CD14-positive monocyte (primary cell): Measurements from ENCODE around the gene SPHK1. TPM values are rescaled to one million over a fixed set of nuclear protein-coding genes. Genes with fewer than 3 reads are reported as not detected.
A peak's percentile ranks its signal among the peaks of the same experiment; 100 is the strongest.

Experiments used
- DNase-seq, 3 donors: peaks; one replicate each; pipeline ENCODE4 v3.0.0-alpha.2; 2011 to 2022
- H2AFZ ChIP-seq: 2 replicates; pipeline ENCODE4 v1.6.0; 2012; ENCODE audit warnings: mild to moderate bottlenecking, low read depth, low read length, inconsistent platforms; ENCODE audit not compliant: insufficient read depth, poor library complexity, severe bottlenecking
- H3K27ac ChIP-seq, 2 donors: 1 replicate in 1 of 2; 2 replicates in 1 of 2; pipeline ENCODE4 v1.5.1; 2012 to 2013; ENCODE audit warnings: low read length in 2 of 2, control low read depth in 1 of 2, inconsistent platforms in 1 of 2, low read depth in 1 of 2, mild to moderate bottlenecking in 1 of 2
- H3K27me3 ChIP-seq, 2 donors: one replicate each; pipeline versions ENCODE4 v1.6.0 to v1.6.1; 2011 to 2013; ENCODE audit warnings: low read length in 2 of 2; ENCODE audit not compliant: control insufficient read depth in 2 of 2, insufficient read depth in 2 of 2
- H3K36me3 ChIP-seq, 2 donors: replicated peaks in 1 of 2; 1 replicate in 1 of 2; 2 replicates in 1 of 2; pipeline versions ENCODE4 v1.5.1 to v1.6.1; 2012 to 2013; ENCODE audit warnings: low read length in 2 of 2, control low read depth in 1 of 2, inconsistent platforms in 1 of 2, mild to moderate bottlenecking in 1 of 2; ENCODE audit not compliant: insufficient read depth in 2 of 2, control insufficient read depth in 1 of 2
- H3K4me1 ChIP-seq, 2 donors: 1 replicate in 1 of 2; 2 replicates in 1 of 2; pipeline versions ENCODE4 v1.5.1 to v1.6.1; 2012 to 2013; ENCODE audit warnings: low read length in 2 of 2, control low read depth in 1 of 2, inconsistent platforms in 1 of 2, mild to moderate bottlenecking in 1 of 2, moderate library complexity in 1 of 2; ENCODE audit not compliant: insufficient read depth in 2 of 2, control insufficient read depth in 1 of 2
- H3K4me2 ChIP-seq: replicated peaks from 2 replicates; pipeline ENCODE3; 2012; ENCODE audit warnings: low read length, moderate library complexity, mild to moderate bottlenecking; ENCODE audit not compliant: poor library complexity, severe bottlenecking; ENCODE audit errors: extremely low read depth
- H3K4me3 ChIP-seq, 3 experiments: fragments of 200-600 bp in 1 of 3; sonication (generic) in 1 of 3; replicated peaks in 1 of 3; 1 replicate in 2 of 3; 2 replicates in 1 of 3; pipeline ENCODE4 v1.5.1; 2011 to 2013; ENCODE audit warnings: low read length in 3 of 3, mild to moderate bottlenecking in 3 of 3, control low read depth in 2 of 3, low read depth in 2 of 3, inconsistent platforms in 1 of 3, moderate library complexity in 1 of 3
- H3K79me2 ChIP-seq: 2 replicates; pipeline ENCODE4 v1.6.0; 2012; ENCODE audit warnings: mild to moderate bottlenecking, control low read depth, inconsistent platforms, low read length, moderate library complexity; ENCODE audit not compliant: insufficient read depth
- H3K9ac ChIP-seq: 2 replicates; pipeline ENCODE4 v1.6.0; 2017; ENCODE audit warnings: low read length, mild to moderate bottlenecking; ENCODE audit not compliant: insufficient read depth, poor library complexity, severe bottlenecking
- H3K9me3 ChIP-seq, 2 donors: replicated peaks in 1 of 2; 1 replicate in 1 of 2; 2 replicates in 1 of 2; pipeline versions ENCODE4 v1.5.1 to v1.6.1; 2012 to 2013; ENCODE audit warnings: low read length in 2 of 2, control low read depth in 1 of 2; ENCODE audit not compliant: control insufficient read depth in 1 of 2, insufficient read depth in 1 of 2
- H4K20me1 ChIP-seq: 2 replicates; pipeline ENCODE4 v1.6.0; 2012; ENCODE audit warnings: mild to moderate bottlenecking, low read length, control low read depth, moderate library complexity; ENCODE audit not compliant: insufficient read depth
- H3K27ac Mint-ChIP-seq, 7 donors: one replicate each; pipeline ENCODE4 v1.8.0; 2020; ENCODE audit warnings: mild to moderate bottlenecking in 7 of 7, mixed read lengths in 7 of 7, moderate library complexity in 6 of 7, inconsistent platforms in 2 of 7
- H3K27me3 Mint-ChIP-seq, 3 donors: one replicate each; pipeline ENCODE4 v1.8.0; 2021 to 2022; ENCODE audit warnings: low read depth in 3 of 3, mild to moderate bottlenecking in 3 of 3, mixed read lengths in 3 of 3, moderate library complexity in 3 of 3, inconsistent platforms in 1 of 3
- H3K36me3 Mint-ChIP-seq, 2 donors: one replicate each; pipeline ENCODE4 v1.8.0; 2020; ENCODE audit warnings: mixed read lengths in 2 of 2, inconsistent platforms in 1 of 2, mild to moderate bottlenecking in 1 of 2
- H3K4me1 Mint-ChIP-seq: one replicate; pipeline ENCODE4 v1.8.0; 2020; ENCODE audit warnings: mild to moderate bottlenecking, mixed read lengths
- H3K4me3 Mint-ChIP-seq, 2 donors: one replicate each; pipeline ENCODE4 v1.8.0; 2020; ENCODE audit warnings: mild to moderate bottlenecking in 2 of 2, mixed read lengths in 2 of 2, moderate library complexity in 1 of 2
- H3K9me3 Mint-ChIP-seq, 7 donors: one replicate each; pipeline ENCODE4 v1.8.0; 2020 to 2022; ENCODE audit warnings: mixed read lengths in 7 of 7, mild to moderate bottlenecking in 6 of 7, moderate library complexity in 6 of 7, inconsistent platforms in 2 of 7
- WGBS: methylation state at CpG from one replicate; pipeline ENCODE4 v1.1.5; 2013; ENCODE audit warnings: missing lambda C conversion rate; ENCODE audit not compliant: insufficient coverage; 5-methylcytosine and 5-hydroxymethylcytosine counted together
- intact Hi-C, 2 donors: fragments of 100-400 bp; cut with micrococcal nuclease; formaldehyde crosslinking; loops; one replicate each; pipeline versions ENCODE4 v1.15.0 to v1.15.1; 2023
- polyA plus RNA-seq, 3 donors: library from polyadenylated mRNA; depleted of rRNA in 1 of 3; unstranded in 2 of 3; stranded (reverse) in 1 of 3; fragments of 300-500 nt in 2 of 3; fragments of >200 nt in 1 of 3; fragmentation: Illumina TruSeq in 2 of 3; gene quantifications; 1 replicate in 2 of 3; 2 replicates in 1 of 3; pipeline ENCODE4 v1.2.3, GENCODE V29; 2012 to 2021
- TF ChIP-seq, protein P1 (sequence below): fragments of 200-600 bp; IDR thresholded peaks from one replicate; pipeline ENCODE4 v1.8.0; 2022; ENCODE audit warnings: antibody characterized with exemption, mild to moderate bottlenecking

Gene SPHK1
- polyA plus RNA-seq, 3 donors, result 12.9 to 33.9 (median 19.1) TPM

DNA sequence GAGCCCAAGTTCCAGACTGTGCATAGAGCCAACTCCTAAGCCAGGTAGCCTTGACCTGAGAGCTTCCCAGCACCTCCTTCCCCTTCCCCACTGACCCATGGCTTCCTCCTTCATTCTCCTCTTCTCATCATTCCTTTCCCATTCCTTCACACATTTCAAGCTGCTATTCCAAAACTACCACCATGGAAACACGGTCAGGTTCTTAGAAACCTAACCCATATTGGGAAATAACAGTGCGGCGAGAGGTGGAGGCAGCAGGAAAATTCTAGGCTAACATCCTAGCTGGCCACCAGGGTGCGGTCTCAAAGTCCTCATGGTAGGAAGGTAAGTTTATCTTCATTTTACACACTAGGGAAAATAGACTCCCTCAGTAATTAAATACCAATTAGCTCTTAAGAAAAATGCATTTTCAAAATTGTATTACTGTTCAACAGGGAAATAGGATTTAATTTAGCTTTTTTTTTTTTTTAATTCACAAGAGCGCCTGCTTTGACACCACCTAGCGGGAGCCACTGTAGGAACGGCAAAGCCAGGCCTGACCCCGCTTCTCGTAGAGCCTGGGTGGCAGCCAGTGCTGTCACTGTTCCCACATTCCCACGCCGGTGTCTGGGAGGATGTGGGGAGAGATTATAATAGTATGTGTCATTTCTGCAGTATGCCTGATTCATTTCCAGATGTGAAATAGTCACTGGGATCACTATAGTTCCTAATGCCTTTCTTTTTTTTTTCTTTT, 14.0 kb upstream of the SPHK1 start:
- WGBS, result 40% methylated on average over 1 of the region's 11 CpGs
- no peaks in the 10 kb centered on the region for H3K79me2 ChIP-seq
- TF ChIP-seq, protein P1, sequence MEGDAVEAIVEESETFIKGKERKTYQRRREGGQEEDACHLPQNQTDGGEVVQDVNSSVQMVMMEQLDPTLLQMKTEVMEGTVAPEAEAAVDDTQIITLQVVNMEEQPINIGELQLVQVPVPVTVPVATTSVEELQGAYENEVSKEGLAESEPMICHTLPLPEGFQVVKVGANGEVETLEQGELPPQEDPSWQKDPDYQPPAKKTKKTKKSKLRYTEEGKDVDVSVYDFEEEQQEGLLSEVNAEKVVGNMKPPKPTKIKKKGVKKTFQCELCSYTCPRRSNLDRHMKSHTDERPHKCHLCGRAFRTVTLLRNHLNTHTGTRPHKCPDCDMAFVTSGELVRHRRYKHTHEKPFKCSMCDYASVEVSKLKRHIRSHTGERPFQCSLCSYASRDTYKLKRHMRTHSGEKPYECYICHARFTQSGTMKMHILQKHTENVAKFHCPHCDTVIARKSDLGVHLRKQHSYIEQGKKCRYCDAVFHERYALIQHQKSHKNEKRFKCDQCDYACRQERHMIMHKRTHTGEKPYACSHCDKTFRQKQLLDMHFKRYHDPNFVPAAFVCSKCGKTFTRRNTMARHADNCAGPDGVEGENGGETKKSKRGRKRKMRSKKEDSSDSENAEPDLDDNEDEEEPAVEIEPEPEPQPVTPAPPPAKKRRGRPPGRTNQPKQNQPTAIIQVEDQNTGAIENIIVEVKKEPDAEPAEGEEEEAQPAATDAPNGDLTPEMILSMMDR, result no peak
- H3K4me3 ChIP-seq, result no peak overlapping the region
- no peaks in the 10 kb centered on the region for H3K36me3 ChIP-seq
- Mint-ChIP-seq H3K36me3 (peaks cover 0 to 3% of the 10 kb centered on the region in 2 donors), H3K27me3 (peaks cover 3 to 13% (median 4%) of the 10 kb centered on the region in 3 donors), H3K4me1 (peaks cover 3% of the 10 kb centered on the region), H3K27ac (no peak overlapping the region), H3K9me3 (no peaks in the 10 kb centered on the region), H3K4me3 (no peak overlapping the region)
- H2AFZ ChIP-seq, result no peak overlapping the region
- intact Hi-C loops, result no loop called here
- no peaks in the 10 kb centered on the region for H3K4me1 ChIP-seq
- no peaks in the 10 kb centered on the region for H4K20me1 ChIP-seq
- H3K27me3 ChIP-seq, result no peaks in the 10 kb centered on the region
- no peak overlapping the region for H3K27ac ChIP-seq
- H3K4me2 ChIP-seq, result no peak overlapping the region
- H3K9me3 ChIP-seq, result no peaks in the 10 kb centered on the region
- H3K9ac ChIP-seq, result no peak overlapping the region
- no peak for DNase-seq

DNA sequence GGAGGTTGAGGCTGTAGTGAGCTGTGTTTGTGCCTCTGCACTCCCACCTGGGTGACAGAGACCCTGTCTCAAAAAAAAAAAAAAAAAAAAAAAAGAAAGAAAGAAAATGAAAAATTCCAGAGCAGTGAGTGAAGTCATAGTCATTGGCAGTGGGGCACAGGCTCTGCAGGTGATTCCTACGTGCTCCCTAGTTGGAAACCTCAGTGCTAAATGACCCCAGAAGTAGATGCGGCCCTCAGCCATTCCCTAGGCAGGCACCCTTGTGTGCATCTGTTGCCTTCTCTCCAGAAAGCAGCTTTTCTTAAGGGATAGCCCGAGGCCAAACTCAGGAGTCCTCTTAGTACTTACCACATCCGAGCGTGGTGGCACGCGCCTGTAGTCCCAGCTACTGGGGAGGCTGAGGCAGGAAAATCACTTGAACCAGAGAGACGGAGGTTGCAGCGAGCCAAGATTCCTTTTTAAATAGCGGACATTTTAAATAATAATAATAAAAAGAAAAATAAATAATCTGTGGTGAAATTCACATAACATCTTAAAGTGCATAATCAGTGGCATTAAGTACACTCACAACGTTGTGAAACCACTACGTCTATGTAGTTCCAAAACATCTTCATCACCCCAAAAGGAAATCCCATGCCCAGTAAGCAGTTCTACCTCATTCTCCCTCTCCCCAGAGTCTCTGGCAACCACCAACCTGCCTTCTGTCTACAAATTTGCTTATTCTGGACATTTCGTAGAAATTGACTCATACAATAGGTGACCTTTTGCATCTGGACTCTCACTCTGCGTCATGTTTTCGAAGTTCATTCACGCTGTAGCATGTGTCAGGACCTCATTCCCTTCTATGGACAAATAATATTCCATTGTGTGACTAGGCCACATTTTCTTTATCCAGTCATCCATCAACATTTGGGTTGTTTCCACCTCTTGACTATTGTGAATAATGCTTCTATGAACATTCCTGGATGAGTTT, 12.5 kb upstream of the SPHK1 start:
- Mint-ChIP-seq H3K27ac (peak overlapping the region in 1 of 7 donors; percentile 13), H3K4me1 (peaks cover 11% of the 10 kb centered on the region), H3K27me3 (peaks cover 2 to 11% (median 8%) of the 10 kb centered on the region in 3 donors), H3K36me3 (peaks cover 0 to 3% of the 10 kb centered on the region in 2 donors), H3K9me3 (no peaks in the 10 kb centered on the region), H3K4me3 (no peak overlapping the region)
- no peak for DNase-seq
- Histone ChIP-seq H3K9ac (no peak overlapping the region), H3K4me2 (no peak overlapping the region), H3K9me3 (no peaks in the 10 kb centered on the region), H3K4me3 (no peak overlapping the region), H3K27ac (no peak overlapping the region), H3K27me3 (no peaks in the 10 kb centered on the region), H3K4me1 (peaks cover 5 to 9% of the 10 kb centered on the region in 2 donors), H2AFZ (no peak overlapping the region), H4K20me1 (no peaks in the 10 kb centered on the region), H3K79me2 (no peaks in the 10 kb centered on the region), H3K36me3 (no peaks in the 10 kb centered on the region)
- 82% methylated on average over 7 of the region's 16 CpGs for WGBS
- intact Hi-C loops, result no loop called here
- TF ChIP-seq, protein P1, result no peak
